HG03457 (cell line): ENCODE results near the gene CTNNA2.

Experiments used
- ATAC-seq: cut with Tn5 transposase; IDR thresholded peaks from one replicate; pipeline ENCODE4 v1.9.1; 2021; ENCODE audit warnings: moderate number of reproducible peaks; ENCODE audit not compliant: unreplicated experiment

Gene CTNNA2

GRCh38 chr2:79700651-79701050, 187.8 kb downstream of the CTNNA2 start:
- ATAC-seq, result no peak

GRCh38 chr2:79702905-79703304, 190.1 kb downstream of the CTNNA2 start:
- no peak for ATAC-seq

GRCh38 chr2:79711098-79711497, 198.2 kb downstream of the CTNNA2 start:
- ATAC-seq, result no peak

- no peak for ATAC-seq
These were observed 200.4 kb downstream of the CTNNA2 start for GRCh38 chr2:79713131-79713785.

- no peak for ATAC-seq
These were observed 201.4 kb downstream of the CTNNA2 start for GRCh38 chr2:79714283-79714682.

- ATAC-seq, result no peak
These were observed 202.5 kb downstream of the CTNNA2 start for GRCh38 chr2:79715338-79715737.

- no peak for ATAC-seq
These were observed 203.4 kb downstream of the CTNNA2 start for GRCh38 chr2:79716266-79716665.

GRCh38 chr2:79717364-79718007, 204.6 kb downstream of the CTNNA2 start:
- ATAC-seq, result no peak

GRCh38 chr2:79721061-79721460, 208.2 kb downstream of the CTNNA2 start:
- no peak for ATAC-seq

- ATAC-seq, result no peak
These were observed 209.1 kb downstream of the CTNNA2 start for GRCh38 chr2:79721966-79722365.

- ATAC-seq, result no peak
These were observed 211.0 kb downstream of the CTNNA2 start for GRCh38 chr2:79723830-79724229.

GRCh38 chr2:79729532-79729931, 216.7 kb downstream of the CTNNA2 start:
- no peak for ATAC-seq

GRCh38 chr2:79734518-79734917, 221.7 kb downstream of the CTNNA2 start:
- no peak for ATAC-seq

GRCh38 chr2:79740879-79741443, 228.1 kb downstream of the CTNNA2 start:
- ATAC-seq, result no peak

- no peak for ATAC-seq
These were observed 237.5 kb downstream of the CTNNA2 start for GRCh38 chr2:79750321-79750720.

- ATAC-seq, result no peak
These were observed 244.7 kb downstream of the CTNNA2 start for GRCh38 chr2:79757526-79757925.

- ATAC-seq, result no peak
These were observed 245.2 kb downstream of the CTNNA2 start for GRCh38 chr2:79758042-79758441.

- no peak for ATAC-seq
These were observed 246.0 kb downstream of the CTNNA2 start for GRCh38 chr2:79758749-79759282.

GRCh38 chr2:79770926-79771325, 258.1 kb downstream of the CTNNA2 start:
- no peak for ATAC-seq

GRCh38 chr2:79771493-79771892, 258.6 kb downstream of the CTNNA2 start:
- no peak for ATAC-seq

GRCh38 chr2:79774016-79774415, 261.2 kb downstream of the CTNNA2 start:
- ATAC-seq, result no peak

- no peak for ATAC-seq
These were observed 263.6 kb downstream of the CTNNA2 start for GRCh38 chr2:79776461-79776860.
